Body of pancreas (tissue), 4 donors: Measurements from ENCODE around the gene HDHD2. TPM values are rescaled to one million over a fixed set of nuclear protein-coding genes. Genes with fewer than 3 reads are reported as not detected.

Experiments used
- ATAC-seq: fragments of 150-250 bp; one replicate; pipeline ENCODE4 v1.9.1; 2016
- DNase-seq, 4 donors: peaks; one replicate each; pipeline ENCODE4 v3.0.0-alpha.2; 2019
- H3K27ac ChIP-seq, 4 donors: fragments of 200-600 bp; sonication (generic); 1 replicate in 3 of 4; 2 replicates in 1 of 4; pipeline versions ENCODE4 v1.5.1 to v1.6.1; 2016 to 2019; ENCODE audit warnings: mild to moderate bottlenecking in 1 of 4, mixed read lengths in 1 of 4, moderate library complexity in 1 of 4
- H3K27me3 ChIP-seq, 2 donors: fragments of 200-600 bp; sonication (generic); one replicate each; pipeline ENCODE4 v1.6.0; 2016; ENCODE audit warnings: mild to moderate bottlenecking in 1 of 2
- H3K36me3 ChIP-seq, 2 donors: fragments of 200-600 bp; sonication (generic); replicated peaks in 1 of 2; 2 replicates each; pipeline ENCODE4 v1.5.1; 2016; ENCODE audit warnings: low read depth in 2 of 2; ENCODE audit not compliant: insufficient read depth in 1 of 2
- H3K4me1 ChIP-seq: fragments of 200-600 bp; sonication (generic); one replicate; pipeline ENCODE4 v1.6.0; 2016
- H3K4me3 ChIP-seq, 2 donors: fragments of 200-600 bp; sonication (generic); 1 replicate in 1 of 2; 2 replicates in 1 of 2; pipeline ENCODE4 v1.5.1; 2016 to 2019
- H3K9me3 ChIP-seq, 3 donors: fragments of 200-600 bp; sonication (generic); 1 replicate in 2 of 3; 2 replicates in 1 of 3; pipeline ENCODE4 v1.5.1; 2016
- CTCF ChIP-seq, 7 experiments: fragments of 450-650 bp in 4 of 7; fragments of 200-600 bp in 3 of 7; sonication (generic) in 3 of 7; IDR thresholded peaks; one replicate each; pipeline ENCODE4 v1.5.1; 2016 to 2019; ENCODE audit warnings: antibody characterized with exemption in 7 of 7
- POLR2A ChIP-seq, 3 donors: fragments of 450-650 bp; IDR thresholded peaks; one replicate each; pipeline ENCODE4 v1.6.1; 2016; ENCODE audit warnings: antibody characterized with exemption in 3 of 3, mild to moderate bottlenecking in 2 of 3
- WGBS, 2 donors: methylation state at CpG; one replicate each; pipeline ENCODE4 v1.1.5; 2017; 5-methylcytosine and 5-hydroxymethylcytosine counted together
- intact Hi-C: fragments of 100-400 bp; cut with DNase I; formaldehyde crosslinking; loops from one replicate; pipeline ENCODE4 v1.15.1; 2023
- total RNA-seq, 2 donors: library from RNA; depleted of rRNA; stranded (reverse); fragments of >200 nt; gene quantifications; one replicate each; pipeline ENCODE4 v1.1.0, GENCODE V29; 2016

The HDHD2 gene
- total RNA-seq, 2 donors from 2014 or later = 22.8 to 24.1 TPM

- 82 to 88% methylated on average over 7 of the region's 7 CpGs for WGBS, 2 donors
- no peaks in the 10 kb centered on the region for H3K27me3 ChIP-seq
Measured at GRCh38 chr18:47077111-47077510, 73.2 kb downstream of the HDHD2 start.

GRCh38 chr18:47075098-47075883 is 75.0 kb downstream of the HDHD2 start:
- WGBS, 2 donors = 70 to 87% methylated on average over 12 to 13 of the region's 13 CpGs
- Histone ChIP-seq H3K9me3 (no peaks in the 10 kb centered on the region), H3K36me3 (no peaks in the 10 kb centered on the region), H3K27ac (no peak overlapping the region), H3K27me3 (no peaks in the 10 kb centered on the region), H3K4me3 (no peak overlapping the region), H3K4me1 (no peaks in the 10 kb centered on the region)
- ATAC-seq (no peak), DNase-seq (no peak)
- no peak for TF ChIP-seq CTCF (IDR thresholded peaks at IDR 0.05)
- TF ChIP-seq POLR2A (IDR thresholded peaks at IDR 0.05) = no peak
- intact Hi-C loops = no loop called here

More at GRCh38 chr18:47077111-47077510, 73.2 kb downstream of the HDHD2 start:
- TF ChIP-seq CTCF (IDR thresholded peaks at IDR 0.05) = no peak
- TF ChIP-seq POLR2A (IDR thresholded peaks at IDR 0.05) = no peak
- DNase-seq = no peak
- Histone ChIP-seq H3K9me3 (no peaks in the 10 kb centered on the region), H3K36me3 (no peaks in the 10 kb centered on the region), H3K27ac (no peak overlapping the region), H3K4me3 (no peak overlapping the region), H3K4me1 (no peaks in the 10 kb centered on the region)
- ATAC-seq = no peak
- intact Hi-C loops = no loop called here

GRCh38 chr18:47067648-47068047 is 82.7 kb downstream of the HDHD2 start:
- H3K4me3 ChIP-seq = no peak overlapping the region
- no peaks in the 10 kb centered on the region for H3K27me3 ChIP-seq
- H3K4me1 ChIP-seq = no peaks in the 10 kb centered on the region
- H3K9me3 ChIP-seq = no peaks in the 10 kb centered on the region
- DNase-seq (no peak), ATAC-seq (no peak)
- WGBS, 2 donors = 61 to 66% methylated on average over 3 of the region's 3 CpGs
- no peak overlapping the region for H3K27ac ChIP-seq
- H3K36me3 ChIP-seq = no peaks in the 10 kb centered on the region
- intact Hi-C loops = no loop called here
- no peak for TF ChIP-seq CTCF (IDR thresholded peaks at IDR 0.05)

- no peak for ATAC-seq
Measured at GRCh38 chr18:47063096-47063495, 87.2 kb downstream of the HDHD2 start.

More at GRCh38 chr18:47063096-47063495, 87.2 kb downstream of the HDHD2 start:
- no peaks in the 10 kb centered on the region for H3K9me3 ChIP-seq
- 85 to 89% methylated on average over 8 of the region's 8 CpGs for WGBS, 2 donors
- H3K4me3 ChIP-seq = no peak overlapping the region
- H3K27me3 ChIP-seq = no peaks in the 10 kb centered on the region
- no peak for TF ChIP-seq POLR2A (IDR thresholded peaks at IDR 0.05)
- no peak for TF ChIP-seq CTCF (IDR thresholded peaks at IDR 0.05)
- intact Hi-C loops = no loop called here
- H3K36me3 ChIP-seq = no peaks in the 10 kb centered on the region
- no peaks in the 10 kb centered on the region for H3K4me1 ChIP-seq
- DNase-seq = no peak
- H3K27ac ChIP-seq = no peak overlapping the region
